Prostate gland (tissue), 2 donors: Measurements from ENCODE around the gene RPUSD1.

Source experiments
- POLR2A ChIP-seq: fragments of 450-650 bp; IDR thresholded peaks from one replicate; pipeline ENCODE4 v1.6.1; 2016; ENCODE audit warnings: antibody characterized with exemption, mild to moderate bottlenecking
- POLR2AphosphoS5 ChIP-seq: sonication (generic); formaldehyde crosslinking; IDR thresholded peaks from one replicate; pipeline ENCODE4 v1.6.1; 2017; ENCODE audit warnings: antibody characterized with exemption
- TF ChIP-seq, protein P1 (sequence below), 4 experiments: fragments of 200-600 bp in 2 of 4; fragments of 450-650 bp in 2 of 4; sonication (generic) in 2 of 4; IDR thresholded peaks; 1 replicate in 3 of 4; 2 replicates in 1 of 4; pipeline ENCODE4 v1.5.1; 2016 to 2019; ENCODE audit warnings: antibody characterized with exemption in 4 of 4, mild to moderate bottlenecking in 2 of 4, moderate library complexity in 2 of 4

DNA sequence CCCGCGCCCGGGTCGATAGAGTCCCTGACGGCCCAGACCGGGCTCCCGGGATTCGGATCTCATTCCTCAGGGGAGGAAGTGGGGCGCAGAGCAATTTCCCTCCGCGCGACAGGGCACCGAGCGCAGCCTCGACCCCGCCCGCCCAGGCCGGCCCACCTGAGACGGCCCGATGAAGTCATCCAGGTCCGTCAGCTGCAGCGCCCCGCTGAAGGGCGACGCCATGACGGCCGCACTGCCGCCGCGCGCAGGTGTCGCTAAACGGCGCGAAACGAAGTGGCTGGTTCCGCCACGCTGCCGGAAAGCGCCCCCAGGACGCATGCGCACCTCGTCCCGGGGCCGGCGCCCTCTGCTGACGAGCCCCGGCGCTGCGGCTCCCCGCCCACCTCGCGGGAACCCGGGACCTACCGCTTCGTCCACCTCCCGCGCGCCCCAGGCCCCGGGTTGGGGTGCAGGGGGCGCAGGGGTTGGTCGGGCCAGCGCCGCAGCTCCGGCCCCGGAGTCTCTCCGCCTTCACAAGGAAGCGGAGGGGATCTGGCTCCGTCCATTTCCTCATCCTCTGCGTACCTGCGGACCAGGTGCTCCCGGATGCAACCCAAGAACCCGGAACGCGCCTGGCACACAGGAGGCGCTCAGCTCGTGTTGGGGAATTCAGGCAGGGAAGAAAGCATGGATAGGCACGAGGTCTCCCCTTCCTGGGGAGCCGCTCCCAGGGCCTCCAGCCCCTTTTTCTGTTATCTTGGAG lies 47.2 kb downstream of the RPUSD1 start, which contains the start of gene CIAO3:
- TF ChIP-seq, protein P1, sequence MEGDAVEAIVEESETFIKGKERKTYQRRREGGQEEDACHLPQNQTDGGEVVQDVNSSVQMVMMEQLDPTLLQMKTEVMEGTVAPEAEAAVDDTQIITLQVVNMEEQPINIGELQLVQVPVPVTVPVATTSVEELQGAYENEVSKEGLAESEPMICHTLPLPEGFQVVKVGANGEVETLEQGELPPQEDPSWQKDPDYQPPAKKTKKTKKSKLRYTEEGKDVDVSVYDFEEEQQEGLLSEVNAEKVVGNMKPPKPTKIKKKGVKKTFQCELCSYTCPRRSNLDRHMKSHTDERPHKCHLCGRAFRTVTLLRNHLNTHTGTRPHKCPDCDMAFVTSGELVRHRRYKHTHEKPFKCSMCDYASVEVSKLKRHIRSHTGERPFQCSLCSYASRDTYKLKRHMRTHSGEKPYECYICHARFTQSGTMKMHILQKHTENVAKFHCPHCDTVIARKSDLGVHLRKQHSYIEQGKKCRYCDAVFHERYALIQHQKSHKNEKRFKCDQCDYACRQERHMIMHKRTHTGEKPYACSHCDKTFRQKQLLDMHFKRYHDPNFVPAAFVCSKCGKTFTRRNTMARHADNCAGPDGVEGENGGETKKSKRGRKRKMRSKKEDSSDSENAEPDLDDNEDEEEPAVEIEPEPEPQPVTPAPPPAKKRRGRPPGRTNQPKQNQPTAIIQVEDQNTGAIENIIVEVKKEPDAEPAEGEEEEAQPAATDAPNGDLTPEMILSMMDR (IDR thresholded peaks at IDR 0.05), result peak; percentile 97 to 100 (median 99)
- TF ChIP-seq POLR2A (peak; percentile 75), POLR2AphosphoS5 (peak; percentile 98)
